Left renal pelvis (tissue), 4 donors: ENCODE measurements around the gene FCMR. TPM values are rescaled to one million over a fixed set of nuclear protein-coding genes. Genes with fewer than 3 reads are reported as not detected.

Source experiments
- DNase-seq, 4 donors: peaks; one replicate each; pipeline ENCODE4 v3.0.0-alpha.2; 2013; ENCODE audit warnings: low read depth in 4 of 4, low spot score in 3 of 4
- polyA plus RNA-seq, 4 donors: library from polyadenylated mRNA; unstranded; fragments of 120-200 nt; gene quantifications; one replicate each; pipeline ENCODE4 v1.2.1, GENCODE V29; 2013; ENCODE audit not compliant: insufficient read length in 4 of 4

Gene FCMR
- polyA plus RNA-seq, 4 donors = 2.0 to 2.3 (median 2.2) TPM

- no peak for DNase-seq
Observed at GRCh38 chr1:206903687-206904086, 18.1 kb downstream of the FCMR start.

- no peak for DNase-seq
Observed at GRCh38 chr1:206902702-206903101, 19.0 kb downstream of the FCMR start.

DNA sequence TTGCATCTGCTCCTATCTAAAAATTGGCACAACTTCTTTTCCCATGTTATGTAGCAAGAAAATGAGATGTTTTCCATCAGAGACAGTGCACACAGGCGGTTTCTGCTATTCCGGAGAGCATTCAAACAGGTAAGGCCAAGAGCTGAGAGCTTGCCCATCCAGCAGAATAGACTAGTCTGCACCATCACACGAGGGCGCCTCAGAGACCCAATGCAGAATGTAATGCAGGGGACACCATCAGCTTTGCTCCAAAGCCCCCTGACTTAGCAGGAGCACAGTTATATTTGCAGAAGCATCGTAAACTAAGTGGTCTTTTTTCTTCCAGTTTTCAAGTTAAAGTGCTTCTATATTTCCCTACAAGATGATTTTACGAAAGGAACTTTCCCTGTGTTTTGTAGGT is 19.8 kb downstream of the FCMR start:
- no peak for DNase-seq

DNA sequence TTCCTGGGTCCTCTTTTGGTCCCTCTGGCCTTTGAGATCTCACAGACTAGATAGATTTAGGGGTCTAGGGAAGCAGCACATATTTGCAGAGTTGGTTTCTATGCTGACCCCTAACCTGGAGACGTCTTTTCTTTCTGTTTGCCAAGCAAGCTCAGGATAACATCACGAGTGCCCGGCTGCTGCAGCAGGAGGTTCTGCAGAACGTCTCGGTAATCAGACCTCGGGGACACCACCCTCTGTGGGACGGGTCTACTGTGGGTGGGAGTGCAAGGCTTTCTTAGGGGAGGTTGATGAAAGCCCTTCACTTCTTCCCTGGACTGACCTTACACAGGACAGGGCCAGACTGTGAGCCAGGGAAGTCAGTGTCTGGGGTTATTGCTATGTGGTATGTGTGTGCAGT is 21.6 kb downstream of the FCMR start:
- DNase-seq = no peak

- DNase-seq = no peak
Observed at GRCh38 chr1:206899717-206900116, 22.0 kb downstream of the FCMR start.

- no peak for DNase-seq
Observed at GRCh38 chr1:206898915-206899431, 22.8 kb downstream of the FCMR start.

DNA sequence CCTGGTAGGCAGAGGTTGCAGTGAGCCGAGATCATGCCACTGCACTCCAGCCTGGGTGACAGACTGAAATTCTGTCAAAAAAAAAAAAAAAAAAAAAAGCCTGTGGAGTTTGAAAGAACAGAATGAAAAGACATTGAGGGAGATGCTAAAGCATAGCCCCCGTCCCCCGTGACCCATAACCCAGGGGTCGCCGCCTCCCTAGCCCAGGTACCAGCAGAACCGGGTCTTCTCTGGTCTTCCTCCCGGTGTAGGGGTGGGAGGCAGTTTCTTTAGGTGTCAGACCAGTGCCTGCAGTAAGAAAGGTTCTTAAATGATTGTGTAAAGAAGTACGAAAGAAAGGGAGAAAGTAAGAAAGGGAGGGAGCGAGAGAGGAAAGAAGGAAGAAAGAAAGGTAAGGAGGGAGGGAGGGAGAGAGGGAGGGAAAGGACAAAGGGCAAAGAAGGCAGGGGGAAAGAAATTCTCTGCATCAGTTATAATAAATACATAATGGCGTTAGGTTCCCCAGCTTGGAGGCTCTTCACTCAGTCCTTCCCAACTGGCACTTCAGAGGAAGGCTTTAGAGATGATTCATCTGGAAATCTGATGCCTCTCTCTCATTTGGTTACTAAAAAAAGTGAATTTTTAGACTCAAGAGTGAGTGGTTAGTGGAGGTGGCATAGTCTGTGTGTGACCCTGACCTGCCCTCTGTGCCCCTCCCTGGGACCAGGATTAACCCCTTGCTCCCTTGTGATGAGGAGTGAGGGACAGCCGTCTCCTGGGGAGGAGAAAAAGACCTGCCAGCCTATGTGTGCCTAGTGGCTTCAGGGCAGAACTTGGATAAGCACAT is 23.4 kb downstream of the FCMR start:
- no peak for DNase-seq

- DNase-seq = no peak
Observed at GRCh38 chr1:206897175-206897574, 24.6 kb downstream of the FCMR start, which contains the start of gene IL24. IL24 (plus strand) TSS chr1:206897443; CDS start chr1:206897833, 390 bp downstream.

DNA sequence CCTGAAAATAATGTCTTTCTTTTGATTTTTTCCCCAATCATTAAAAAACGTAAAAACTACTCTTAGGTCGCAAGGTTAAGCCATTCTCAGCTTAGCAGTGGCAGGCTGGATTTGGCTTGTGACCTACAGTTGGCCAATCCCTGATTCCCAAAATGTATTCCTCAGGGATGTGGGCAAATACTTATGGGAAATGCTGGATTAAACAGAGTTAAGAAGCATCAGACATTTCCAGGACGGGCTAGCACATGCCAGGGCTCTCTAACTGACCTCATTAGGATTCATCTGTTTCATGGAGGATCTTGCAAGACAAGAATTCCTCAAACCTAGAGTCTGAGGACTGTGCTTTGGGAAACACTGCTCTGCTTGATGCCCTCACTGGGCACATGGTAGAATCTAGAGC is 25.5 kb downstream of the FCMR start:
- DNase-seq = no peak

- DNase-seq = no peak
Observed at GRCh38 chr1:206895837-206896242, 25.9 kb downstream of the FCMR start.

DNA sequence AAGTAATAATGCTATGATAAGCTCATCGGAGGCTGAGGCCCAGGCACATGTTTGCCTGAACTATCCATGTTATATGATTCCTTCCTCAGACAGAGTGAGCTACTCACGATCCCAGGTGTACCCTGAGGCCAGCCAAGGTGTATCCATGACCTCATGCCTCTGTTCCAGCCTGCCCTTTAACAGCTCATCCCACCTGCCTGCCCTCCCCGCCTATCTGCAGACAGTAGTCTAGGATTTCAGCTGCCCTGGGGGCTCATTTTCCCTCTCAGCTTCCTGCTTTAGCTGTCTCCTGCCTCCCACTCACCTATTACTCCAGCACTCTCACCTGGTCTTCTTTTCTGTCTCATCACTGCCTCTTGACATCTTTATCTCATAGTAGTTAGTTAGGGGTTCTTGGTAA is 26.4 kb downstream of the FCMR start:
- DNase-seq = no peak

DNA sequence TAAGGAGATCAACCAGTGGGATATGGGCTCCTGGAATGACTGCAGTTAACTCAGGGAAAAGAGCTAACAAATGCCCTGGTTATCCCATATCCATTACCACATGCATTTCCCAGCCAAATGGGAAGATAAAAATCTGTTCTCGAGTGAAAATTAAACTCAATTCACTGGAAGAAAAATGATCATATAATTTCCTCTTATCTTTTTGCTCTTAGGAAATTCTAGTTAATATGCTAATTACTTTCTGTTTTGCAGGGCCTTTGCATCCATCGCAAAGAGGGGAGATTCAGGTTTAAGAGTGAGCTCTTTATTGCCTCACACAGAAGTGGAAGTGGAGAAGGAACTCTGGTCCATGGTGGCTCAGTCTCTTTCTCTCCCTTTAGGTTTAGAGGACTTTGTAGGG is 28.4 kb downstream of the FCMR start:
- DNase-seq = no peak

DNA sequence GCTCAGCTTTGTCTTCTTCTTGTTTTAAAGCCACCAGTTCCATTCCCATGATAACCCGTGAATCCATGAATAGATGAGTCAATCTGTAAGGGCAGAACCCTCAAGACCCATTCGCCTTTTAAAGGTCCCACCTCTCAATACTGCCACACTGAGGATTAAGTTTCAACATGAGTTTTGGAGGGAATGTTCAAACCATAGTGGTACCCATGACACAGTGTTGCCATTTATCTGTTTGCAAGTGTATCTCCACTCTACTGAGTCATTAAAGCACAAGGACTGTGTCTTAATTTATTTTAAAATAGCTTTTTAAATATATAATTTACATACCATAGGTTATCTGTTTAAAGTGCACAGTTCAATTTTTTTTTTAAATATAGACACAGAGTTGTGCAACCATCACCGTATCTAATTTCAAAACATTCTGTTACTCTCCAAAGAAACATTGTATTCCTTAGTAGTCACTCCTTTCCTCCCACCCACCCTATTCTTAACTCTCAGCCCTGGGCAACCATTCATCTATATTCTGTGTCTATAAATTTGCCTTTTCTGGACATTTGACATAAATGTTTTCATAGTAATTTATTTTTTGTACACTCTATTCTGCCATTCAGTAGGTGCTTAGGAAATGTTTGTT is 29.3 kb downstream of the FCMR start:
- DNase-seq = no peak

- no peak for DNase-seq
Observed at GRCh38 chr1:206891412-206891811, 30.3 kb downstream of the FCMR start.

GRCh38 chr1:206890125-206891060 is 31.3 kb downstream of the FCMR start:
- no peak for DNase-seq

GRCh38 chr1:206887701-206888100 is 34.0 kb downstream of the FCMR start:
- no peak for DNase-seq

DNA sequence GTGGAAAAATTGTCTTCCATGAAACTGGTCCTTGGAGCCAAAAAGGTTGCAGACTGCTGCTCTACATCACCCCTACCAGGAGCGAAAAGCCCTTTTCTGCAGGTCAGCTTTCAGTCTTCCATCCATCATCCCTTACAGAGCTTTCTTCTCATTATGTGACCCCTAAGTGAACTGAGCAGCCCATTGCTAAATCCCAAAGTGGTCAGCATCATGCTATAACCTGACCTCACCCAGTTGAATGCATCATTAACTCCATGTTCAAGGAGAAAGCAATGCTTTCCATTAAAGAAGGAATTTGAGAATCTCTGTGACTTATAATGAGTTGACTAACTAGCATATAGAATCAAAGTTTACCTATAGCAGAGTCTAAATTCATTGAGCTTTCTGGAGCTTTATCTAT is 34.9 kb downstream of the FCMR start:
- DNase-seq = no peak

GRCh38 chr1:206885341-206886060 is 36.2 kb downstream of the FCMR start:
- no peak for DNase-seq

GRCh38 chr1:206883876-206884275 is 37.9 kb downstream of the FCMR start:
- DNase-seq = no peak

GRCh38 chr1:206883160-206883559 is 38.6 kb downstream of the FCMR start:
- DNase-seq = no peak
